Measurements from ENCODE around the gene RPRM.
"Not testable (repeated sequence)": the region's sequence is repeated elsewhere in the genome, so short reads cannot be mapped to it uniquely, and the experiment has no call there.

Gene RPRM

DNA sequence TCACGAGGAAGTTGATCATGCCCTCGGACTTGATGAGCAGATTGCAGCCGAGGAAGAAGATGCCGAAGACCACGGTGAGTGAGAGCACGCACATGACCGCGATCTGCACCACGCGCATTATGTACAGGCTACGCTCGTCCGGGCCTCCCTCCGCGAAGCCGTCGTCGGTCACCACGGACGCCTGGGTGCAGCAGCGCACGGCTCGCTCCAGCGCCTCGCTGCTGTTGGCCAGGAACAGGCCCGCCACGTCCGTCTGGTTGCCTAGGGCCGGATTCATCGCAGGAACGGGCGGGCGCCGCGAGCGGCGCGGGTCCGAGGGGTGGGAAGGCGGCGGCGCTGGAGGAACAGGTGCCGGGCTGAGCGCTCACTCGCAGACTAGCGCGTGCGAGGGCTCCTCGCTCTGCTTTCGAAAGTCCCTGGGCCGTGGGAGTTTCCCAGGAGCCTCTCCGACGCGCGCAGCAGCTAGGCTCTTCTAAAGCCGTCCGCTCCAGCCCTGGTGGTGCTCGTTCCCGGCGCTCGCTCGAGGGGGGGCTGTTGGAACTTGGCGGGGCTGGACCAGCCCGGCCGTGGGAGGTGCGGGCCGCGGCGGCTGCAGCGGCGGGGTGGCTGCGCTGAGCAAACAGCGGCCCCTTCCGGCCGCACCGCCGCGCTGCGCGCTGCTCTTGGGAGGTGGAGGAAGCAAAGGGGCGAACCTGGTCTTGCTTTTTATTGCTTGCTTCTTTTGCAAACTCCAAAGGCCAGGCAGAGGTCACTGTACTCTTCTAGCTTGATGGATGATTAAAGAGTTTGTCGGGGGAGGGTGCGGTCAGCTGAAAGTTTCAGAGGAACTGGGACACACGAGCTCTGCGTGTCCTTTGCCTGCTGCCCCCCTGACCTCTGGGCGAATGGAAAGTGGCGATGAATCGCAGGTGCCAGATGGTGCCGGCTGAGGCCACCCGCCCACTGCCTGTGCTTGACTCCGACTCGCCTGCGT lies at the start of gene RPRM:
Gene RPRM, minus strand, starts transcription at position 474 of the 973 bp plus-strand sequence. Its CDS starts 197 bp downstream, at position 277.
- no peak for DNase-seq (ENCODE audit: low read depth)

DNA sequence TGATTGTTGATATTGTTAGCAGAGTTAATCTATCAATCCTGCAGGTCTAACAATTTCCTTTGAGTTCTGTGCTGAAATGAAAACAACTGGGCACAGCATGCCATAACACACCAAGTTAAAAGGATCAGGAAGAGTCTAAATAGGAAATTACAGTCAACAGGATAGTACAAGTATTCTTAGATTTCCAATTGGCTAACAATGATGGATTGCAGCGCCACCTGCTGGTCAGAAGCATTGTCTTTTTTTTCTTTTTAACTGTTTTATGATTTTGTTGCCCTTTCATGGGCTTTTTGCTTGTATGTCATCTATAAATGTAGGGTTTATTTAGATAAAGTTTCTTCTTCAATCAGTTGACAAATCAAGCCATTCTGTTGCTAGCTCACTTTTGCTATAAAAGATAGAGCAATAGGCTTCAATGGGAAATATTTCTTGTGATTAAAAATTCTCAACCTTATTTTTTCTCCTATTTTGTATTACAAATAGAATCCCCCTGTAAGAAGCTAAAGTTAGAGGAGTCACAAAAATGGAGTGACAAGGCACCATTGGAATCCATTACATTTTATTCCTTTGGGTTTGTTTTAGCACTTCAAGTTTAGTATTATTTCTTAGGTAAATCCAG lies 40.8 kb upstream of the RPRM start:
- DNase-seq (ENCODE audit: low read depth), result peak; percentile 18

DNA sequence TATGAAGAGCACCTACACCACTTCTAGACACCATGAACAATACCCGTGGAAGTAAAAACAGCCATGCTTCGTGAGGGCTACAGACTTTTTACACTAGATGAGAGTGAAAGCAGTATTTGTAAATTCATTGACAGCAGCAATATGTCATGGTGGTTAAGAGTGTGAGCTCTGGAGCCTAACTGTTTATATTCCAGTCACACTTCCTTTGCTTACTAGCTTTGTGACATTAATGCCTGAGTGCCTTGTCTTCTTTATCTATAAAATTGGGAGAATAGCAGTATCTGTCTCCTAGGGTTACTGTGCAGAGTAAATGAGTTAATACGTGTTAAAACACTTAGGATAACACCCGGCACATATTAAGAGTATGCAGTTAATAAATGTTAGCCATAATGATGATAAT lies 33.8 kb upstream of the RPRM start:
- DNase-seq (ENCODE audit: low read depth), result no peak

DNA sequence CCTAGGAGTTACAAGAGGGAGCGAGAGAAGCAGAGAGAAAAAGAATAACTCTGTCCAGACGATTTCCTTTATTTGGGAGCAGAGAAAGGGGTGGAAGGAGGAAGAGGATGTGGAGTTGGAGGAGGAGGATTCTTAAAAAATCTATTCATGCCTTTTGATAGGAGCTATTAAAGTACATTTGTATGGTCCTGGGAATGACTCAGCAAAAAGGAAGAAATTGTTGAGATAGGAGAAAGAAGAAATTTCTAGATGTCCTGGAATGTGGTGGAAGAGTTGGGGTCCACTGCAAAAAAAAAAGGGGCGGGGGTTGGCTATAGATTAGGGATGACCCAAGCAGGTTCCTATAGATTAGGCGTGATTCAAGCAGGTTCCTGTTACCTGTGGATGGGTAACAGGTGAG lies 32.4 kb upstream of the RPRM start:
- no peak for DNase-seq (ENCODE audit: low read depth)

DNA sequence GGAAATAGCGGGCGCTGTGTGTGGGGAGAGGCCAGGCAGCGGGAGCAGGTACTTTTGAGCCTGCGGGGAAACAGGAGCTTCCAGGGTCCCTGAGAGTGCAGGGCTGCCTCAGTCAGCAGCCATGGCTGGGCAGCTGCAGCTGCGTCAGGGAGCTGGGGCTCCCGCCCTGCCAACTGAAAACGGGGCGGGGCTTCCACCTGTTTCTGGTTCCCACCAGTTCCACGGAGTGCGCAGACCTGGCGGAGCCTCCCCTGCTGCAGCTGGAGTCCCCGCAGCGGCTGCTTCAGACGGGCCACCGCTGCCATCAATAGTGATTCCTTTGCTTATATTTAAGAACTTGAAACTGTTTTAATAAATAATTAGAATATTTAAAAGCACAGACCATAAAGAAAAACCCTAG lies 30.6 kb upstream of the RPRM start:
- DNase-seq (ENCODE audit: low read depth), result no peak

DNA sequence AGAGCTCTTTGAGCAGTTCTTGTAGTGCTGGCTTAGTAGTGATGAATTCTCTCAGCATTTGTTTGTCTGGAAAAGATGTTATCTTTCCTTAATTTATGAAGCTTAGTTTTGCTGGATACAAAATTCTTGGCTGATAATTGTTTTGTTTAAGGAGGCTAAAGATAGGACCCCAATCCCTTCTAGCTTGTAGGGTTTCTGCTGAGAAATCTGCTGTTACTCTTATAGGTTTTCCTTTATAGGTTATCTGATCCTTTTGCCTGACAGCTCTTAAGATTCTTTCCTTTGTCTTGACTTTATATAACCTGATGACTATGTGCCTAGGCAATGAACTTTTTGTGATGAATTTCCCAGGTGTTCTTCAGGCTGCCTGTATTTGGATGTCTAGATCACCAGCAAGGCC lies 27.9 kb upstream of the RPRM start:
- not testable (repeated sequence) for DNase-seq (ENCODE audit: low read depth)

DNA sequence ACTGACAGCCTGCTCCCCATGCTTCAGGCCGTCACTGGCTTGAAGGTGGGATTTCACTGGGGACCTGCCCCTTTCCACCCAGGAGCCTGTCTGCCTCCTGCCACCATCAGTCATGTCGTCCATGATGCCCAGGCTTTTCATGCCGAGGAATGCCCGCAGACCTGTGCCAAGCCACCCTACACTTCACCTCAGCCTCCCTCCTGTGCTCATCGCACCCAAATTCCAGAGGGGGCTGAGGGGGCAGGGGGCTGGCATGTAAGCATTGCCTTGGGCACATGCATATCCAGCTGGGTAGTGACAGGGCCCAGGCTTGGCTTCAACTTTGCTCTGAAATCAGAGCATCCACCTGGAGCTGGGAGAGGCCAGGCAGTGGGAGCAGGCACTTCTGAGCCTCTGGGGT lies 20.9 kb upstream of the RPRM start:
- DNase-seq (ENCODE audit: low read depth), result no peak

DNA sequence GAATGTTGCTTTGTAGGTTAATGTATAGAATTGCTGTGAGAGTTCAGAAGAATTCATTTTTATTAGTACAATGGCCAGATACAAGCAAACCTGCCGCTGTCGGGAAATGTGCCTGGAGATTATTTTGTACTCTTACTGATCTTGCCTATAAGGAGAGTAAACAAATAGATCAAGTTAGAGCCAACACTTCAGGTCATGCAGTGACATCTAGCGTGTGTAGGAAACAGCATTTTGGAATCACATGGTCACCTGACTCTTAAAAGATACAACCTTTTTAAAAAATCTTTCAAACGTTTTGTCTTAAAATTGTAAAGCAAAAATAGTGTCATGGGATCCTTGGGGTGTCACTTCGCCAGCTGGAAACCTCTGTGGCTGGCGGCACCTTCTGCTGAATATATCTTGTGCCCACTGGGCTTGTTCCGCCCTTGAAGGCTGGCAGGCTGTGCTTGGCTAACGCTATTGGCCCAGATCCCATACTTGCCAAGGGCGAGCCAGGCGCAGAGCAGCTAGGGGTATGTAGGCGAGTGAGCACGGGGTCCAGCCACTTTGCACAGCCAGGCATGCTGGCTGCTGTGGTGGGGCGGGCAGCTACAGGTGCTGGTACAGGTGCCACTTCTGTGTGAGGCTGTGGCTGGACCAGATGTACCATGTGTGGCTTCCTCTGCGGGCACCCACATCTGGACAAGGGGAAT lies 19.5 kb upstream of the RPRM start:
- no peak for DNase-seq (ENCODE audit: low read depth)

DNA sequence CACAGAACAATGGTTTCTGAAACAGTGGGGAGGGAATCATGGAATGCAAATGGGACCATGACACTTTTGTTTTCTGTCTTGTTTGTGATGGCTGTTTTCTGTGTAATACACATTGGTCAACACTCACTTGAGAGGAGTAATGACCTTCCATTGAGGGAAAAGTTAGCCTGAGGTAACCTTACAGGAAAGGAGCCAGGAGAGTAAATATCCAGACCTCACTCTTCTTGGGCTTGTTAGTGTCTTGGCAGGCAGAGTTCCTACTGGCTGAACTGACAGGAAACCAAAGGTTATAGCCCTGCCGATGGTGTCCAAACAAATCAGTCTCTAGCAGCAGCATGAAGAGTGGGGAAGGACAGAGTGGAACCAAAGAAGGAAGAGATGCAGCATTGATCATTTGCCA lies 17.2 kb upstream of the RPRM start:
- no peak for DNase-seq (ENCODE audit: low read depth)

DNA sequence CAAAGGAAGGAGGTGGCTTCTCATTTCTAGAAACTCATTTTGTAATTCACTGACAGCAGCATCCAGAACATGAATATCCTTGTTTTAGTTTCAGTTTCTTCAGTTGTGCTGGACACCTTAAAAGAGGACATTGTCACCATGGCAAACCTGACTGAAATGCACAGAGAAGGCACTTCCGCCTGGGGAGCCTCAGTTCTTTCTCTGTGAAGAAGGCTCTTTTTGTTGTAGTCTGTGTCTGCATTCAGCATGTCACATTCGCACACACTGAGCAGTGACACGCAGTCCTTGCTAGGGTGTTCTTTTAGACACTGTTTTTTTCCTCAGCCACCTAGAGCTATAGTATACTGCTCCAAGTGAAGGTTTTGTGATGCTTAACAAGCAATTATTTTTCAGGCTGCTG lies 9.5 kb upstream of the RPRM start:
- no peak for DNase-seq (ENCODE audit: low read depth)

DNA sequence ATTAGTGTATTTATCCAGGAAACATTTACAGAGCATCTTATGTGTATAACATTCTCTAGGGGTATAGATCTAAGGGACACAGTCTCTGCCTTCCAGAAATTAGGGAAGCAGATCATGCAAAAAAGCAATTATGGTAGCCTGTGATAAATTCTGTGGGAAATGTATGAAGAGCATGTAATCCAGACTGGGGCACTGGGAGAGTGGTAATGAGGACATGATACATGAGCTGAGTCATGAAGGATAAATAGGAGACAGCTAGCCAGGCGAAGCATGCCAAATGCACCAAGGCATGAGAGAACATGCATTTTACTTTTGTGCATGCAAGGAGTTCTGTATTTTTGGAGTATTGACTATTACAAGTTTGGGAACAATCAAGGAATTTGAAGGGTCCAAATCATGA lies 8.9 kb upstream of the RPRM start:
- DNase-seq (ENCODE audit: low read depth), result no peak

DNA sequence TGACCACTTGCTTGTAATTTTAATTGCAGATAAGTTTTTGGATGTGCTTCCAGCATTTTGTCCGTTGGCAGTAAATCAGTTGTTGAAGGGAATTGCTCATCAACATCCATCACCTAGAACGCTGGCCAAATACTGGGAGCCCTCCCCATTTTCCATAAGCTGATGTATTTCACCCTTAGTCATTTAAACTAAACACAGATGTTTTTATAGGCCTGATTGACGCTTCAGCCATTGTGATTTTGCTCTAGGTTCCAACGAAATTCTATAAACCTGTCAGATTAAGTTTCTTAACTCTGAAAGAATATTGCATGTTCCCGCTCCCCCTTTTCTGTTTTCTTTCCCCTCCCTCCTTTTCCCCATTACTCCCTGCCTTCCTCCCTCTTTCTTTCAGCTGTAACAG lies 1.0 kb upstream of the RPRM start:
- no peak for DNase-seq (ENCODE audit: low read depth)

DNA sequence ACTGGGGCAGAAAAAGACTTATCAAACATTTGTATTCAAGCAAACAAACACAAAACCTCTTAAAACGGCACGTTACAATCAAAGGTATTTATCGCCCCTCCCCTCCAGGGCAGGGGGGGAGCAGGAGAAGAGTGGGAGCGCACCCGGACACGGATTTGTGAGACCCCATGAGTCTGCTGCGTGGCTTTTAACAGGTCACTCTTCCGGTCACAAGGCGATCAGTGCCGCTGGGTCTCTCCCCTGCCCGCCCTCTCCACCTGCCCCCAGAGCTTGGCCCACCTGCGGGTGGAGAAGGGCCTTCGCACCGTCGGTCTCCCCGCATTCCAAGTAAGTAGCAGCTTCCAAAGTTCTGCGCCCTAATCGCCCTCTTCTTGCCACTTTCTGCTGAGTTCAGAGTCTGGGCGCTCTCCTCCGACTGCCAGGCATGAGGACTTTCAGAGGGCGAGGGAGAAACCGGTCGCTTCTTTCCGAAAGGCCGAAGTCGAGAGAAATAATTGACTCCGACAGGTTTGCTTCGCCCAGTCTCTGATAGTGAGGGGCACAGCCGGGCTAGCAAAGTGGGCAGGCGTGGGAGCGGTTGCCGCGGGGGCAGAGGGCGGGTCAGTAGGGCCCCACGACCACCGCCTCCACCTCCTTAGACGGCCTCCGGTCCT lies 800 bp downstream of the RPRM start:
- no peak for DNase-seq (ENCODE audit: low read depth)

DNA sequence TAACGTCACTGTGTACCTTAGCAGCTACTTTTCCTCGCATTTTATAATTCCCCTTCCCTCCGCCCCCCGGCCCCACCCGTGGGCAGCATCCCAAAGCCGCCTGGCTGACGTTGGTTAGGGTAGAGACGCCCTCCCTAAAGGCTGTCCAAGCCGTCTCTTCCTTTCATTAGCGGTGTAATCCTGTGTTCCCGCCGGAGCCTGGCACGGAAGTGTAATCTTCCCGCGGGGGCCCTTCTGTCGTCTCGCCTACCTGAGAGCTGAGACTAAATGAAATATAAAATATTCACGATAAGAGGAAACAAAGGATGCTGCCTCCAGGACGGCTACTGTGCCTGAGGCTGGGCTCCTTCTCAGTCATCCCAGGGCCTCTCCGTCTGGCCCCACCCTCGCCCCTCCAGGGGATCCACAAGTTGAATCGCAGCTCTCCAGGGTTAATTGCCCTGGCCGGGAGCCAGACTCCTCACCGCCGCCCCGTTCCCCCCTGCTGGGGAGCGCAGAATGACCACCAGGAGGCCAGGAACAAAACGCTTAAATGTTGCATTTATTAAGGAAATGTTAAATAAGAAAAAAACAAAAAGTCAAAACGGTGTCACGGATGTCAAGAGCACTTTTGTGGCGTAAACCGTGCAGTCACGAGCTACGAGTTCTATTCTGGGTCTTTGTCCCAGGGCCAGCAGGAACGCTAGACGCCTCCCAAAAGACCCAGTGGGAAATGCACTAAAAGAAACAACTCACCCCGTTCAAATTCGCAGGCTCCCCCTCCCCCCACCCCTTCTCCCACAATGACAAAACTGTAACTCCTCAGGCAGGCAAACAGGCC lies 1.5 kb downstream of the RPRM start:
- no peak for DNase-seq (ENCODE audit: low read depth)

DNA sequence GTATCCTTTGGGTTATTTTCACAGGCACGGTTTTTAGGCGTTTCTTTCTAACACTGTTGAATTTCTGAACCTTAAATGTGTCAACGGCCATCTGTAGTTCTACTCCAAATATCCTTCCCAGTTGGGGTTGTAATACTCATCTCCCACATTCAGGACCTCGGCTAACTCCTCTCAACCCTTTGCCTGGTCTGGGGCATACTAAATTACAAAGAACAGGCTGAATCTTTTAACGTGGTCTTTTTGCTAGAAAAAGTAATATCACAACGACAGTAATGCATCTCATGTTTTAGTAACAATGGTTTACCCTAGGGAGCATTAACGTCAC lies 2.1 kb downstream of the RPRM start:
- DNase-seq (ENCODE audit: low read depth), result no peak

DNA sequence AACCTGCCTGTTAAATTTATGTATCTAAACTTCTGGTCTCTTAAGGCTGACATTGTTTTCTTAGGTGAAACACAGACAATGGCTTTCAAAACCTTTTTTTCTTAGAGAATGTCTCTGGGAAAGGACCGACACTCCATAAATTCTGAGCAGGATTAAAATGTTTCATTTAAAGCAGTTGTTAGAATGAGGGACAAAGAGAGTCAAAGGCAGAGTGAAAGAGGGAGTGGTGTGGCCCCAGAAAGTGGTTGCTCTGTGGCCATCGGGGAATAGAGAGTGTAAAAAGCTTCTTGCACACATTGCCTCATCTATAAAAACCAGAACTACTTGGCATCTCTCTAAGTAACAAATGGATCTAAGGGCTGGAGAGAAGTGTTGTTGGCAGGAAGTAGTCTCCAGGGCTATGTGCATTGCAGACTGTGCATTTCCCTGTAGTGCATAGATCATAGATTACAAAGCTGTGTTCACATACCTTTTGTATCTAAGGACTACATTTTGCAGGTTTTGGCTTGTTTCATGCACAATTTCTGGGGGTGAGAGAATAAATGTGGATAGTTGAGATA lies 3.6 kb downstream of the RPRM start:
- DNase-seq (ENCODE audit: low read depth), result no peak

DNA sequence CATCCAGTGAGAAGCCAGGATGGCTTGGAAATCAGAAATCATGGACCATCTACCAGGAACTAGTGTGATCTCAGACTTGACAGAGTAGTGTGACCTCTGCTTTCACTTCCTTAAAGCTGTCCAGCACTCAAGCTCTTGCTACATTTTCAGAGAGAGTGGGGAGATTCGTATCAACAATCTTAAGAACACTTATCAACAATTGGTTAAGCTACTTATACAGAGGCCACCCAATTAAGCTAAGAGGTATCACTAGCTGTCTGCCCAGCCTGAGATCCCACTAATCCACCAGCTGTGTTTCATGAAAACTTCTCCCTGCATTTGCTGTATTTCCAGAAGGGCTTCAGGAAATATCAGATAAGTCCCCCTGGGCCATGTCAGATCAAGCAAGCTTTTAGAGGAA lies 4.2 kb downstream of the RPRM start:
- no peak for DNase-seq (ENCODE audit: low read depth)

DNA sequence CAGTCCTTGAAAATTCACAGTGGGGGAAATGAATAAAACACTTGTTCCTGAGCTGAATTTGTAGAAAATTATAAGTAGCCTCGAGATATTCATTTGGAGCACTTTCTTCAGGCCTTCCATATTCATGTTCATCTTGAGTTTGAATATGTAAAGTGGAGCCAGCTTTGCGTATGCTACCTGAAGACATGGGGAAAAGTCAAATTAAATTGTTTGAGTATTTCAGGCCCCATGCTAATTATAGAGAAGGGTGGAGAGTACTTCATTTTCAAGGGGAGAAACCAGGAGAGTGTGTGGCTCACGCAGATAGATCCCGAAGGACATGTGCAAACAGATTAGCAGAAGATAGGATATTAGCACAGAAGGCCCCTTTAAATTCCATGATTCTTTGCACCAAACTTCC lies 7.7 kb downstream of the RPRM start:
- DNase-seq (ENCODE audit: low read depth), result no peak

DNA sequence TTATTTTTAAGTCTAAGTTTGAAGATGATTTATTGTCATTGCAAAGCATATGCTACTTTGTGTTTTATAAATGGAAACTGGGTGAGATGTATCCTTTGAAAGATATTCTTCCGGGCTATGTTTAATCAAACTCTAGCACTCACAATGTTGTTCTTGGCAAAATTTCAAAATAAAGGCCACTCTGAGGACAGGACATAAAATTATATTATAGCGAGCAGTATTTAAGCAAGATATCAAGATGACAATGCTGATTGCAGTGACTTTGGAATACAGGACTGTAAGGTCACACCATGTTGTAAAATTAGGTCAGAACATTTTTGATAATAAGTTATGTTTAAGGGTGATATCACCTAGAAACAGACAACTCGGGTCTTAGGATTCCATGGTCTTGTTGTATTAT lies 14.2 kb downstream of the RPRM start:
- DNase-seq (ENCODE audit: low read depth), result no peak

DNA sequence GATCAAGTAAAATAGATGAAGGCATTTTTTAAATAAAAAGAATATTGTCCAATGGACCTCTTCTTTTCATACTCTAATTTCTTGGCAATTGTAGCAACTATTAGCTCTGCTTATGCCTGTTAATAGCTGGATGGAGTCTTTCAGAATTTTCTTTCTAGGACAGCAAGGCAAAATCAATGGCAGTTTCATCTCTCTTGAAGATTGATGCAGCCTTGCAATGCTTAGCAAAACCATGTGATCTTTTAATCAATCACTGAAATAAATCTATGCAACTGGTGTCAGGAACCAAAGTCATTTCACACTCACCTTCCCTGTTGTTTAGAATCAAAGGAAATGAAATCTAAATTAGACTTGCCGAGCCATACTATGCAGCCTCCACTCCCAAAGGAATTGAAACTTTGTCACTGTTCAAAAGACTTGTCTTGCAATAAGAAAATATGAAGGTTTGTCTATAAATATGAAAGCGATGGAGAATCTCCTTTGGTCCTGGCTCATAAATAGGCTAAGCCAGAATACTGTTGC lies 16.2 kb downstream of the RPRM start:
- DNase-seq (ENCODE audit: low read depth), result no peak

DNA sequence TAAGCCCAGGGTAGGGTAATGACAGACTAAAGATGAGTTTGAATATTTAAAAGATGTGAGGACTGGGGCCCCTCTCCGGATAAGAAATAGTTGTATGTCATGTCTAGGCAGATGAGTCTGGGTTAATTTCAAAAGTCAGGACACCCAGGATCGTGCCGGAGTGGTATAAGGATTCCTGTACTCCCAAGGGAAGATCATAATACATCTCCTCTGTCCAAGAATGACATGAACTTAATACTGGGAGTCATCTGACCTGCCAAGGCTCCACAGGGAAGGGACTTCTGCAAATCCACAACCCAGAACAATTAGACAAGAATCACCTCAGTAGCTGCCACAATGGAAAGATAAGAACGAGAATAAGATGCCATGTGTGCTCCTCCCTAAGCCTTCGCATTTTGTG lies 17.1 kb downstream of the RPRM start:
- no peak for DNase-seq (ENCODE audit: low read depth)

Measured in activated gamma-delta T cell treated with anti-CD3 and anti-CD28 coated beads, Interleukin-2, amount 50 U/mL, for 16 hours (primary cell).